WTC11 (cell line): ENCODE measurements around the gene PCSK9. TPM values are rescaled to one million over a fixed set of nuclear protein-coding genes. Genes with fewer than 3 reads are reported as not detected.

Experiments
- ATAC-seq: fragments of 200-7000 bp; cut with Tn5 transposase; 2 replicates; pipeline ENCODE4 v1.10.0; 2021; ENCODE audit warnings: mild to moderate bottlenecking, moderate library complexity
- CTCF ChIA-PET: fragments of 300-600 bp; sonication (Branson Sonifier 250); formaldehyde crosslinking; loops from one replicate; lab custom pipeline; 2021; ENCODE audit warnings: antibody characterized with exemption; lab: Charles Lee
- POLR2A ChIA-PET: fragments of 350-600 bp; sonication (Branson Sonifier 250); formaldehyde crosslinking; loops from one replicate; lab custom pipeline; 2021; ENCODE audit warnings: antibody characterized with exemption; lab: Charles Lee
- DNase-seq: peaks from one replicate; pipeline ENCODE4 v3.0.0; 2021; ENCODE audit warnings: low spot score
- H3K27ac Mint-ChIP-seq: 2 replicates; pipeline ENCODE4 v1.8.0; 2021; ENCODE audit warnings: mixed read lengths
- H3K27me3 Mint-ChIP-seq: 2 replicates; pipeline ENCODE4 v1.8.0; 2021; ENCODE audit warnings: low read depth, mild to moderate bottlenecking, moderate library complexity, mixed read lengths
- H3K36me3 Mint-ChIP-seq: 2 replicates; pipeline ENCODE4 v1.8.0; 2021; ENCODE audit warnings: mixed read lengths
- H3K4me1 Mint-ChIP-seq: 2 replicates; pipeline ENCODE4 v1.8.0; 2022; ENCODE audit warnings: mixed read lengths
- H3K4me3 Mint-ChIP-seq: 2 replicates; pipeline ENCODE4 v1.8.0; 2021; ENCODE audit warnings: mild to moderate bottlenecking, moderate library complexity, mixed read lengths
- H3K9me3 Mint-ChIP-seq: 2 replicates; pipeline ENCODE4 v1.8.0; 2021; ENCODE audit warnings: mixed read lengths
- AFF4 ChIP-seq: sonication (generic); formaldehyde crosslinking; IDR thresholded peaks from 2 replicates; pipeline ENCODE4 v1.8.1; 2023; ENCODE audit warnings: mild to moderate bottlenecking, missing genetic modification reagents, borderline replicate concordance
- E2F1 ChIP-seq: sonication (generic); formaldehyde crosslinking; IDR thresholded peaks from 2 replicates; pipeline ENCODE4 v1.8.0; 2022; ENCODE audit warnings: mild to moderate bottlenecking, missing genetic modification reagents
- E2F4 ChIP-seq: sonication (generic); formaldehyde crosslinking; IDR thresholded peaks from 2 replicates; pipeline ENCODE4 v1.8.1; 2022; ENCODE audit warnings: low read depth, mild to moderate bottlenecking, moderate library complexity, missing genetic modification reagents, borderline replicate concordance
- ERG ChIP-seq: fragments of 250-450 bp; sonication (Bioruptor Pico); IDR thresholded peaks from 2 replicates; pipeline ENCODE4 v1.8.0; 2021; ENCODE audit warnings: mild to moderate bottlenecking
- GRHL2 ChIP-seq: fragments of 250-450 bp; sonication (Bioruptor Pico); IDR thresholded peaks from 2 replicates; pipeline ENCODE4 v1.8.0; 2022; ENCODE audit warnings: mild to moderate bottlenecking, moderate library complexity; ENCODE audit not compliant: insufficient replicate concordance, severe bottlenecking
- HMGA2 ChIP-seq: fragments of 250-450 bp; sonication (Bioruptor Pico); IDR thresholded peaks from 2 replicates; pipeline ENCODE4 v1.4.0; 2021; ENCODE audit warnings: mild to moderate bottlenecking, moderate library complexity
- IRF1 ChIP-seq: sonication (generic); formaldehyde crosslinking; IDR thresholded peaks from 2 replicates; pipeline ENCODE4 v1.8.0; 2023; ENCODE audit warnings: missing genetic modification reagents
- JUN ChIP-seq: sonication (generic); formaldehyde crosslinking; IDR thresholded peaks from 2 replicates; pipeline ENCODE4 v1.8.0; 2023; ENCODE audit warnings: mild to moderate bottlenecking, missing genetic modification reagents
- MXD4 ChIP-seq: fragments of 250-450 bp; sonication (Bioruptor Pico); IDR thresholded peaks from 2 replicates; pipeline ENCODE4 v1.8.0; 2021; ENCODE audit warnings: mild to moderate bottlenecking, moderate library complexity, borderline replicate concordance
- NFATC4 ChIP-seq: fragments of 250-450 bp; sonication (Bioruptor Pico); IDR thresholded peaks from 2 replicates; pipeline ENCODE4 v1.9.0; 2021; ENCODE audit warnings: mild to moderate bottlenecking
- NFYB ChIP-seq: sonication (generic); formaldehyde crosslinking; conservative IDR thresholded peaks from 2 replicates; pipeline ENCODE4 v1.8.0; 2022; ENCODE audit warnings: low read depth, missing genetic modification reagents
- OVOL2 ChIP-seq: fragments of 250-450 bp; sonication (Bioruptor Pico); IDR thresholded peaks from 2 replicates; pipeline ENCODE4 v1.9.0; 2021; ENCODE audit warnings: mild to moderate bottlenecking, borderline replicate concordance
- PRDM15 ChIP-seq: sonication (generic); formaldehyde crosslinking; IDR thresholded peaks from 2 replicates; pipeline ENCODE4 v1.8.0; 2022; ENCODE audit warnings: missing genetic modification reagents
- PREB ChIP-seq: sonication (generic); formaldehyde crosslinking; IDR thresholded peaks from 2 replicates; pipeline ENCODE4 v1.8.1; 2022; ENCODE audit warnings: mild to moderate bottlenecking, missing genetic modification reagents, moderate library complexity, borderline replicate concordance
- RELA ChIP-seq: sonication (generic); formaldehyde crosslinking; IDR thresholded peaks from 2 replicates; pipeline ENCODE4 v1.8.1; 2022; ENCODE audit warnings: missing genetic modification reagents, mild to moderate bottlenecking, borderline replicate concordance
- STAT6 ChIP-seq: sonication (generic); formaldehyde crosslinking; conservative IDR thresholded peaks from 2 replicates; pipeline ENCODE4 v1.8.1; 2023; ENCODE audit warnings: mild to moderate bottlenecking, low read depth, missing genetic modification reagents, moderate library complexity
- ZNF138 ChIP-seq: sonication (generic); formaldehyde crosslinking; conservative IDR thresholded peaks from 2 replicates; pipeline ENCODE4 v1.8.1; 2022; ENCODE audit warnings: mild to moderate bottlenecking, moderate library complexity, missing genetic modification reagents
- ZNF232 ChIP-seq: sonication (generic); formaldehyde crosslinking; IDR thresholded peaks from 2 replicates; pipeline ENCODE4 v1.8.0; 2022; ENCODE audit warnings: mild to moderate bottlenecking, missing genetic modification reagents
- total RNA-seq: library from RNA; stranded (reverse); gene quantifications from 3 replicates; pipeline ENCODE4 v1.2.3, GENCODE V29; 2021

Gene PCSK9
- total RNA-seq, 1 experiment from 2014 or later: 73.2 TPM

GRCh38 chr1:55006931-55007330 lies 32.4 kb upstream of the PCSK9 start:
- H3K27ac Mint-ChIP-seq: no peak overlapping the region
- ChIA-PET CTCF (interaction anchor here (0.8 to 2.8 kb wide), 4 partner anchors 9 to 62 kb away, joined by 3 to 26 read pairs (median 4); partner anchors contain the start of gene BSND), POLR2A (no interaction called here)
- no peak for TF ChIP-seq OVOL2
- no peak for TF ChIP-seq HMGA2 (CRISPR knock-in tag)
- TF ChIP-seq E2F1 (CRISPR knock-in tag): no peak
- TF ChIP-seq GRHL2 (CRISPR knock-in tag): no peak
- no peak for TF ChIP-seq IRF1 (CRISPR knock-in tag)
- no peak for TF ChIP-seq JUN (CRISPR knock-in tag)
- no peak for TF ChIP-seq ERG (CRISPR knock-in tag)
- TF ChIP-seq NFYB (CRISPR knock-in tag): no peak
- no peak for TF ChIP-seq ZNF232 (CRISPR knock-in tag)
- TF ChIP-seq E2F4: no peak
- no peak for TF ChIP-seq MXD4 (CRISPR knock-in tag)
- no peak for TF ChIP-seq AFF4 (CRISPR knock-in tag)
- no peak for TF ChIP-seq NFATC4 (CRISPR knock-in tag)
- no peak for TF ChIP-seq ZNF138 (CRISPR knock-in tag)
- no peak for TF ChIP-seq RELA (CRISPR knock-in tag)
- H3K9me3 Mint-ChIP-seq: peaks cover 21% of the 10 kb centered on the region
- H3K4me1 Mint-ChIP-seq: peaks cover 18% of the 10 kb centered on the region
- H3K27me3 Mint-ChIP-seq: peaks cover 19% of the 10 kb centered on the region
- DNase-seq: no peak
- ATAC-seq: no peak
- H3K36me3 Mint-ChIP-seq: peaks cover 15% of the 10 kb centered on the region; the same call in 1 of the 2 replicates
- H3K4me3 Mint-ChIP-seq: no peak overlapping the region

GRCh38 chr1:55007625-55008024 lies 31.7 kb upstream of the PCSK9 start:
- H3K27me3 Mint-ChIP-seq: peaks cover 19% of the 10 kb centered on the region
- peaks cover 21% of the 10 kb centered on the region for H3K9me3 Mint-ChIP-seq
- ATAC-seq (no peak), DNase-seq (no peak)
- H3K4me1 Mint-ChIP-seq: peaks cover 18% of the 10 kb centered on the region
- no peak overlapping the region for H3K4me3 Mint-ChIP-seq
- H3K27ac Mint-ChIP-seq: no peak overlapping the region
- peaks cover 15% of the 10 kb centered on the region; the same call in 1 of the 2 replicates for H3K36me3 Mint-ChIP-seq
- POLR2A ChIA-PET: no interaction called here
- CTCF ChIA-PET: interaction anchor here (0.8 to 2.8 kb wide), 5 partner anchors 9 to 57 kb away, joined by 3 to 26 read pairs (median 3); partner anchors contain the start of gene BSND
- TF ChIP-seq PREB (CRISPR knock-in tag) (no peak), PRDM15 (CRISPR knock-in tag) (no peak), STAT6 (CRISPR knock-in tag) (no peak)
